Prostate gland (tissue), 2 donors: ENCODE measurements around the gene ADK.

ENCODE experiments used
- CTCF ChIP-seq, 4 experiments: fragments of 200-600 bp in 2 of 4; fragments of 450-650 bp in 2 of 4; sonication (generic) in 2 of 4; IDR thresholded peaks; 1 replicate in 3 of 4; 2 replicates in 1 of 4; pipeline ENCODE4 v1.5.1; 2016 to 2019; ENCODE audit warnings: antibody characterized with exemption in 4 of 4, mild to moderate bottlenecking in 2 of 4, moderate library complexity in 2 of 4
- POLR2A ChIP-seq: fragments of 450-650 bp; IDR thresholded peaks from one replicate; pipeline ENCODE4 v1.6.1; 2016; ENCODE audit warnings: antibody characterized with exemption, mild to moderate bottlenecking
- POLR2AphosphoS5 ChIP-seq: sonication (generic); formaldehyde crosslinking; IDR thresholded peaks from one replicate; pipeline ENCODE4 v1.6.1; 2017; ENCODE audit warnings: antibody characterized with exemption

DNA sequence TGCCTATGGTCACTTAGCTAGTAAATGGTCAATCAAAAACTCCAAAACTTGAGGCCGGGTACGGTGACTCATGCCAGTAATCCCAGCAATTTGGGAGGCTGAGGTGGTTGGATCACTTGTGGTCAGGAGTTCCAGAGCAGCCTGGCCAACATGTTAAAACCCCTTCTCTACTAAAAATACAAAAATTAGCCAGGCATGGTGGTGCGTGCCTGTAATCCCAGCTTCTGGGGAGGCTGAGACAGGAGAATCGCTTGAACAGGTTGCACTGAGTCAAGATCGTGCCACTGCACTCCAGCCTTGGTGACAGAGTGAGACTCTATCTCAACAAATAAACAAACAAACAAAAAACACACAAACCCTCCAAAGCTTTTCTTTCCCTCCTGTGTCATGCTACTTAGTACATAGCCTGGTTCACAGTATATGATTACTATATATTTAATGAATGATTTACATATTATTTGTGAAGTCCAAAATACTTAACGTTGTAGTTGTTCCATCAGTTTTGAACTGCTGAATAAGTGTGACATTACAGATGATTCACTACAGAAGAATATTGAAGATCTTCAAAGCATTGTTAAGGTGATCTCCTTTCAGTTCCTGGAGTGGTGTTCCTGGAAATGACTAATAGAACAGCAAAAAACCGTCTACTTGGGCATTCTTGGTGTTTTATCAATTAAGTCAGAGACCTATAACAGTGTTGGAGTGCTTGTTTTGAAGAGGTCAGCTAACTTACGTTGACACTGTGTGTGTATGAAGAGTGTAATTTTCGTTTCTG lies 72.9 kb downstream of the ADK start:
- TF ChIP-seq CTCF (IDR thresholded peaks at IDR 0.05) (no peak), POLR2AphosphoS5 (no peak), POLR2A (no peak)
